A549 (cell line): Measurements from ENCODE around the gene CFAP92.

Source experiments
- BHLHE40 ChIP-seq: IDR thresholded peaks from 2 replicates; pipeline ENCODE4 v1.6.1; 2012; ENCODE audit warnings: low read depth, low read length, inconsistent platforms
- CHD2 ChIP-seq: fragments of 150-350 bp; IDR thresholded peaks from 2 replicates; pipeline ENCODE4 v1.6.1; 2014; ENCODE audit warnings: low read length; ENCODE audit not compliant: partially characterized antibody
- MYC ChIP-seq: IDR thresholded peaks from 2 replicates; pipeline ENCODE4 v1.6.1; 2012; ENCODE audit warnings: mild to moderate bottlenecking, inconsistent platforms, low read length, improper control_type of control experiment, borderline replicate concordance
- NFE2L2 ChIP-seq: fragments of 150-350 bp; conservative IDR thresholded peaks from 2 replicates; pipeline ENCODE4 v1.6.1; 2014; ENCODE audit warnings: low read length
- POLR2AphosphoS2 ChIP-seq: conservative IDR thresholded peaks from 2 replicates; pipeline ENCODE4 v1.6.1; 2012; ENCODE audit warnings: low read length, improper control_type of control experiment, inconsistent platforms
- RAD21 ChIP-seq, 2 experiments: fragments of >200 bp in 1 of 2; sonication (Bioruptor Twin) in 1 of 2; formaldehyde crosslinking in 1 of 2; IDR thresholded peaks in 1 of 2; conservative IDR thresholded peaks in 1 of 2; 2 replicates in 1 of 2; 3 replicates in 1 of 2; pipeline ENCODE4 v1.6.1; 2012 to 2018; ENCODE audit warnings: inconsistent platforms in 1 of 2
- RARB ChIP-seq: fragments of 250-450 bp; sonication (Bioruptor Pico); IDR thresholded peaks from 2 replicates; pipeline ENCODE4 v1.8.0; 2021; ENCODE audit warnings: mild to moderate bottlenecking, moderate library complexity
- RFX5 ChIP-seq: fragments of 450-650 bp; IDR thresholded peaks from 2 replicates; pipeline ENCODE4 v1.7.1; 2014; ENCODE audit warnings: antibody characterized with exemption, mild to moderate bottlenecking, moderate library complexity
- ZFP36 ChIP-seq: fragments of 450-650 bp; IDR thresholded peaks from 2 replicates; pipeline ENCODE4 v1.6.1; 2014; ENCODE audit warnings: borderline replicate concordance; ENCODE audit not compliant: partially characterized antibody
- TF ChIP-seq, protein P1 (sequence below): fragments of >200 bp; sonication (Bioruptor Twin); formaldehyde crosslinking; IDR thresholded peaks from 3 replicates; pipeline ENCODE4 v1.5.1; 2016

- TF ChIP-seq ZFP36: no peak
- TF ChIP-seq, protein P1, sequence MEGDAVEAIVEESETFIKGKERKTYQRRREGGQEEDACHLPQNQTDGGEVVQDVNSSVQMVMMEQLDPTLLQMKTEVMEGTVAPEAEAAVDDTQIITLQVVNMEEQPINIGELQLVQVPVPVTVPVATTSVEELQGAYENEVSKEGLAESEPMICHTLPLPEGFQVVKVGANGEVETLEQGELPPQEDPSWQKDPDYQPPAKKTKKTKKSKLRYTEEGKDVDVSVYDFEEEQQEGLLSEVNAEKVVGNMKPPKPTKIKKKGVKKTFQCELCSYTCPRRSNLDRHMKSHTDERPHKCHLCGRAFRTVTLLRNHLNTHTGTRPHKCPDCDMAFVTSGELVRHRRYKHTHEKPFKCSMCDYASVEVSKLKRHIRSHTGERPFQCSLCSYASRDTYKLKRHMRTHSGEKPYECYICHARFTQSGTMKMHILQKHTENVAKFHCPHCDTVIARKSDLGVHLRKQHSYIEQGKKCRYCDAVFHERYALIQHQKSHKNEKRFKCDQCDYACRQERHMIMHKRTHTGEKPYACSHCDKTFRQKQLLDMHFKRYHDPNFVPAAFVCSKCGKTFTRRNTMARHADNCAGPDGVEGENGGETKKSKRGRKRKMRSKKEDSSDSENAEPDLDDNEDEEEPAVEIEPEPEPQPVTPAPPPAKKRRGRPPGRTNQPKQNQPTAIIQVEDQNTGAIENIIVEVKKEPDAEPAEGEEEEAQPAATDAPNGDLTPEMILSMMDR: no peak
- TF ChIP-seq MYC: no peak
- TF ChIP-seq RARB: no peak
- TF ChIP-seq RFX5: no peak
- no peak for TF ChIP-seq POLR2AphosphoS2
- no peak for TF ChIP-seq NFE2L2
- TF ChIP-seq BHLHE40: no peak
- no peak for TF ChIP-seq RAD21 (conservative IDR thresholded peaks at IDR 0.05 in 1 of 2, IDR thresholded peaks at IDR 0.05 in 1 of 2)
- no peak for TF ChIP-seq CHD2
Measured at GRCh38 chr3:128949158-128949557, 44.7 kb downstream of the CFAP92 start.
